ENCODE results near the gene COX4I2.
A peak's percentile ranks its signal among the peaks of the same experiment; 100 is the strongest.
"Not testable (repeated sequence)": the region's sequence is repeated elsewhere in the genome, so short reads cannot be mapped to it uniquely, and the experiment has no call there.

Gene COX4I2

GRCh38 chr20:31602779-31603441 lies 34.8 kb upstream of the COX4I2 start:
- H3K4me3 ChIP-seq (ENCODE audit: low read length): no peak overlapping the region
- H3K27ac ChIP-seq (ENCODE audit: low read length): no peak overlapping the region
- no peaks in the 10 kb centered on the region for H3K9me3 ChIP-seq (ENCODE audit: control insufficient read depth, low read depth, low read length)
- no peak overlapping the region for H3K9ac ChIP-seq (ENCODE audit: low read length)
- peaks cover 19% of the 10 kb centered on the region for H3K4me1 ChIP-seq (ENCODE audit: control insufficient read depth, low read depth, low read length)
- no peaks in the 10 kb centered on the region for H3K27me3 ChIP-seq (ENCODE audit: control insufficient read depth, insufficient read depth, low read length)
- H3K36me3 ChIP-seq (ENCODE audit: control insufficient read depth, low read depth, low read length): no peaks in the 10 kb centered on the region

- no peak overlapping the region for H3K27ac ChIP-seq (ENCODE audit: low read length)
- no peaks in the 10 kb centered on the region for H3K36me3 ChIP-seq (ENCODE audit: control insufficient read depth, low read depth, low read length)
- H3K4me1 ChIP-seq (ENCODE audit: control insufficient read depth, low read depth, low read length): peaks cover 29% of the 10 kb centered on the region
- no peaks in the 10 kb centered on the region for H3K27me3 ChIP-seq (ENCODE audit: control insufficient read depth, insufficient read depth, low read length)
- no peaks in the 10 kb centered on the region for H3K9me3 ChIP-seq (ENCODE audit: control insufficient read depth, low read depth, low read length)
- peak overlapping the region; percentile 33 for H3K9ac ChIP-seq (ENCODE audit: low read length)
- H3K4me3 ChIP-seq (ENCODE audit: low read length): peak overlapping the region; percentile 94
These were observed 33.7 kb upstream of the COX4I2 start for GRCh38 chr20:31603822-31604566.

GRCh38 chr20:31604567-31605030 lies 33.1 kb upstream of the COX4I2 start:
- H3K27me3 ChIP-seq (ENCODE audit: control insufficient read depth, insufficient read depth, low read length): no peaks in the 10 kb centered on the region
- H3K36me3 ChIP-seq (ENCODE audit: control insufficient read depth, low read depth, low read length): no peaks in the 10 kb centered on the region
- H3K9me3 ChIP-seq (ENCODE audit: control insufficient read depth, low read depth, low read length): no peaks in the 10 kb centered on the region
- H3K9ac ChIP-seq (ENCODE audit: low read length): peak overlapping the region; percentile 33
- H3K4me3 ChIP-seq (ENCODE audit: low read length): peak overlapping the region; percentile 94
- H3K4me1 ChIP-seq (ENCODE audit: control insufficient read depth, low read depth, low read length): peaks cover 32% of the 10 kb centered on the region
- H3K27ac ChIP-seq (ENCODE audit: low read length): no peak overlapping the region

GRCh38 chr20:31605031-31605901 lies 32.4 kb upstream of the COX4I2 start, which contains the start of gene ID1:
ID1 (plus strand) TSS chr20:31605289; CDS start chr20:31605388, 99 bp downstream.
- Histone ChIP-seq H3K27me3 (ENCODE audit: control insufficient read depth, insufficient read depth, low read length) (no peaks in the 10 kb centered on the region), H3K9ac (ENCODE audit: low read length) (peak within 1 kb of the TSS; percentile 79), H3K4me1 (ENCODE audit: control insufficient read depth, low read depth, low read length) (peaks cover 32% of the 10 kb centered on the region), H3K36me3 (ENCODE audit: control insufficient read depth, low read depth, low read length) (no peaks in the 10 kb centered on the region), H3K9me3 (ENCODE audit: control insufficient read depth, low read depth, low read length) (no peaks in the 10 kb centered on the region), H3K4me3 (ENCODE audit: low read length) (peak within 1 kb of the TSS; percentile 94), H3K27ac (ENCODE audit: low read length) (peak within 1 kb of the TSS; percentile 66)

GRCh38 chr20:31605902-31606803 lies 31.6 kb upstream of the COX4I2 start:
- Histone ChIP-seq H3K4me1 (ENCODE audit: control insufficient read depth, low read depth, low read length) (peaks cover 32% of the 10 kb centered on the region), H3K27ac (ENCODE audit: low read length) (no peak overlapping the region), H3K36me3 (ENCODE audit: control insufficient read depth, low read depth, low read length) (no peaks in the 10 kb centered on the region), H3K4me3 (ENCODE audit: low read length) (peak overlapping the region; percentile 94), H3K27me3 (ENCODE audit: control insufficient read depth, insufficient read depth, low read length) (no peaks in the 10 kb centered on the region), H3K9me3 (ENCODE audit: control insufficient read depth, low read depth, low read length) (no peaks in the 10 kb centered on the region), H3K9ac (ENCODE audit: low read length) (peak overlapping the region; percentile 79)

- Histone ChIP-seq H3K9ac (ENCODE audit: low read length) (peak overlapping the region; percentile 79), H3K9me3 (ENCODE audit: control insufficient read depth, low read depth, low read length) (no peaks in the 10 kb centered on the region), H3K27me3 (ENCODE audit: control insufficient read depth, insufficient read depth, low read length) (no peaks in the 10 kb centered on the region), H3K27ac (ENCODE audit: low read length) (no peak overlapping the region), H3K4me3 (ENCODE audit: low read length) (peak overlapping the region; percentile 94), H3K4me1 (ENCODE audit: control insufficient read depth, low read depth, low read length) (peaks cover 32% of the 10 kb centered on the region), H3K36me3 (ENCODE audit: control insufficient read depth, low read depth, low read length) (no peaks in the 10 kb centered on the region)
These were observed 30.7 kb upstream of the COX4I2 start for GRCh38 chr20:31606804-31607639.

GRCh38 chr20:31607640-31608250 lies 30.0 kb upstream of the COX4I2 start:
- Histone ChIP-seq H3K36me3 (ENCODE audit: control insufficient read depth, low read depth, low read length) (no peaks in the 10 kb centered on the region), H3K27ac (ENCODE audit: low read length) (no peak overlapping the region), H3K4me1 (ENCODE audit: control insufficient read depth, low read depth, low read length) (peaks cover 30% of the 10 kb centered on the region), H3K9ac (ENCODE audit: low read length) (no peak overlapping the region), H3K9me3 (ENCODE audit: control insufficient read depth, low read depth, low read length) (no peaks in the 10 kb centered on the region), H3K27me3 (ENCODE audit: control insufficient read depth, insufficient read depth, low read length) (no peaks in the 10 kb centered on the region), H3K4me3 (ENCODE audit: low read length) (peak overlapping the region; percentile 94)

- Histone ChIP-seq H3K9ac (ENCODE audit: low read length) (no peak overlapping the region), H3K36me3 (ENCODE audit: control insufficient read depth, low read depth, low read length) (no peaks in the 10 kb centered on the region), H3K4me3 (ENCODE audit: low read length) (peak overlapping the region; percentile 94), H3K27me3 (ENCODE audit: control insufficient read depth, insufficient read depth, low read length) (no peaks in the 10 kb centered on the region), H3K27ac (ENCODE audit: low read length) (no peak overlapping the region), H3K4me1 (ENCODE audit: control insufficient read depth, low read depth, low read length) (peaks cover 27% of the 10 kb centered on the region), H3K9me3 (ENCODE audit: control insufficient read depth, low read depth, low read length) (no peaks in the 10 kb centered on the region)
These were observed 29.3 kb upstream of the COX4I2 start for GRCh38 chr20:31608251-31608945.

GRCh38 chr20:31612271-31612640 lies 25.5 kb upstream of the COX4I2 start:
- H3K27ac ChIP-seq (ENCODE audit: low read length); H3K4me3 ChIP-seq (ENCODE audit: low read length); H3K9ac ChIP-seq (ENCODE audit: low read length); H3K36me3 ChIP-seq (ENCODE audit: control insufficient read depth, low read depth, low read length); H3K27me3 ChIP-seq (ENCODE audit: control insufficient read depth, insufficient read depth, low read length); H3K9me3 ChIP-seq (ENCODE audit: control insufficient read depth, low read depth, low read length): not testable (repeated sequence)
- H3K4me1 ChIP-seq (ENCODE audit: control insufficient read depth, low read depth, low read length): peaks cover 18% of the 10 kb centered on the region
